Ishikawa (cell line): ENCODE measurements around the gene CAMK2A.

ENCODE experiments used
- EGR1 ChIP-seq: IDR thresholded peaks from 2 replicates; pipeline ENCODE4 v1.6.1; 2012
- EP300 ChIP-seq: IDR thresholded peaks from 2 replicates; pipeline ENCODE4 v1.6.1; 2012; ENCODE audit warnings: borderline replicate concordance
- MAX ChIP-seq: IDR thresholded peaks from 2 replicates; pipeline ENCODE4 v1.6.1; 2012
- REST ChIP-seq: IDR thresholded peaks from 2 replicates; pipeline ENCODE4 v1.6.1; 2012; ENCODE audit warnings: low read depth, mild to moderate bottlenecking
- TAF1 ChIP-seq: IDR thresholded peaks from 2 replicates; pipeline ENCODE4 v1.6.1; 2012; ENCODE audit warnings: low read depth, mild to moderate bottlenecking
- TEAD4 ChIP-seq: IDR thresholded peaks from 2 replicates; pipeline ENCODE4 v1.6.1; 2012
- USF1 ChIP-seq: IDR thresholded peaks from 2 replicates; pipeline ENCODE4 v1.6.1; 2012

GRCh38 chr5:150315245-150315644 lies 25.7 kb upstream of the CAMK2A start:
- TF ChIP-seq EGR1 (no peak), TEAD4 (no peak), REST (no peak), EP300 (no peak), USF1 (no peak), TAF1 (no peak), MAX (no peak)
